WTC11 (cell line): ENCODE measurements around the gene NRG2.

Experiments
- PRDM15 ChIP-seq: sonication (generic); formaldehyde crosslinking; IDR thresholded peaks from 2 replicates; pipeline ENCODE4 v1.8.0; 2022; ENCODE audit warnings: missing genetic modification reagents
- ZNF232 ChIP-seq: sonication (generic); formaldehyde crosslinking; IDR thresholded peaks from 2 replicates; pipeline ENCODE4 v1.8.0; 2022; ENCODE audit warnings: mild to moderate bottlenecking, missing genetic modification reagents

DNA sequence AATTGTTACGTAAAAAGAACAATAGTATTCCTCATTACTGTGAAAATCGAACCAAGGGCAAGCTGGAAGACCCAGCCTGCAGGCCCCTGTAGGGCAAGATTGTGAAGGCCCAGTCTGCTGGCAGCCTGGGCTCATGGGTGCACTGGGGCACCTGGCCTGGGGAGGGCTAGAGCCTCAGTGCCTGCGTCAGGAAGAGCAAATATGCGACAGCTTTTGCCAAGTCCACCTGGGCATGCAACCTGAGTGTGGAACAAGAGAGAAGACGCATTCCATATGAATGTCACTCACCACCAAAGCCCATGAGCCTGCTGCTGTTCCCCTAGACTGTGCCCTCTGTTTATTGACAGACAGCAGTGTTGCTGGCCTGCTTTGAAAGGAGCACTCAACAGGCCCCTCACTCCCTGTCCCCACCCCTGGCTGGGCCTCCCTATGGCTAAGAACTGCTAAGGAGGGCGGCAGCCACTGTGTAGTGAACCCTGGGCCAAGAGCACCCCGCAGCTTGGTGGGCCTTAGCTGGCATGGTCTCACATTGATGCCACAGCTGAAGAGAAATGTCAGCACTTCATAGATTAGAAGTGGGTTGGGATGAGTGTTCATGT lies 219.2 kb downstream of the NRG2 start:
- no peak for TF ChIP-seq PRDM15
- no peak for TF ChIP-seq ZNF232
